ENCODE measurements around the gene D2HGDH. TPM values are rescaled to one million over a fixed set of nuclear protein-coding genes. Genes with fewer than 3 reads are reported as not detected.
"Not testable (repeated sequence)": the region's sequence is repeated elsewhere in the genome, so short reads cannot be mapped to it uniquely, and the experiment has no call there.

The D2HGDH gene
- total RNA-seq, 4 donors from 2014 or later, result 15.9 to 39.6 (median 20.3) TPM

DNA sequence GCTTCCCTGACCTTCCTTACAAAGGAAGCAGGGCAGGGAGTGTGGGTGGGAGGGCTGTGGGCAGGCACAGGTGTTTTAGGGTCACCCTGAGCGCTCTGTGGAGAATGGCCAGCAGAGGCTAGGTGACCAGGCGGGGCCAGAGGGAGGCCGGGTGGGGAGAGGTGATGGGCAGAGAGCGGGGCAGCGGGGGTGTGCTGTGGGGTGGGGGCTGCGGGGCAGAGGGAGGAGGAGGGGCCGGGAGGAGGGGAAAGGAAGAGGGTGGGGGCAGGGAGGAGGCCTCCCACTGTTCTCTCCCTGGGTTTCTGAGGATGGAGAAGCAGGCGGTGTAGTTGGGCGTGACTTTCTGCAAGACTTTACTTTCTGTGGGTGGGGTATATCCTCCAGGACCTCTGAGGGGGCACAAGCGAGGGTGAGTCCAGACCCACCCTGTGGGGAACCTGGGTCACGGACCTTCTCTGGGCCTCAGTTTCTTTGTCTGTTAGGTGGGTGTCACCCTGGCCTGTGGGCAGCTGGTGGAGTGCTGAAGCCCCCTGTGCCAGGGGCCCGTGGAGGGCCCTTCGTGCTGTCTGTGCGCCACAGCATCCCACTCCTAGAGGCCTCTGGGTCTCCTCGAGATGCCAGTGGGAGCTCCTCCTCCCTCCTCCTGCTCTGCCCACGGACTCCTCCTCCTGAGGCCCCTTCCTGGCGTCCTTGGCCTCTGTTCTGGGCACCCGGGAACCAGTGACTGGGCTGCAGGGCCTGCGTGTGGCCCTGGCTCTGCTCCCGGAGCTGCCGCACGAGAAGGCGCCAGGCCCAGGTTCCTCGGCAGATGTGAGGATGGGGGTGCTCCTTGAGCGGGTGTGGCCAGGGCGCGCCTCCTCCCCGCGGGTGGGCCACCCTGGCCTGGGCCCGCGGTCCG, 68.2 kb downstream of the D2HGDH start:
- H3K27me3 ChIP-seq, result peaks cover 0 to 10% (median 8%) of the 10 kb centered on the region in 3 donors
- H3K27ac ChIP-seq, result no peak overlapping the region
- H3K36me3 ChIP-seq, result no peaks in the 10 kb centered on the region
- no peaks in the 10 kb centered on the region for H3K9me3 ChIP-seq
- peak overlapping the region in 1 of 4 donors; percentile 42 for H3K4me3 ChIP-seq
- DNase-seq (peak in 1 of 2 donors; percentile 10), ATAC-seq (no peak)
- peaks cover 7 to 13% of the 10 kb centered on the region in 2 donors for H3K4me1 ChIP-seq
- TF ChIP-seq, protein P1, sequence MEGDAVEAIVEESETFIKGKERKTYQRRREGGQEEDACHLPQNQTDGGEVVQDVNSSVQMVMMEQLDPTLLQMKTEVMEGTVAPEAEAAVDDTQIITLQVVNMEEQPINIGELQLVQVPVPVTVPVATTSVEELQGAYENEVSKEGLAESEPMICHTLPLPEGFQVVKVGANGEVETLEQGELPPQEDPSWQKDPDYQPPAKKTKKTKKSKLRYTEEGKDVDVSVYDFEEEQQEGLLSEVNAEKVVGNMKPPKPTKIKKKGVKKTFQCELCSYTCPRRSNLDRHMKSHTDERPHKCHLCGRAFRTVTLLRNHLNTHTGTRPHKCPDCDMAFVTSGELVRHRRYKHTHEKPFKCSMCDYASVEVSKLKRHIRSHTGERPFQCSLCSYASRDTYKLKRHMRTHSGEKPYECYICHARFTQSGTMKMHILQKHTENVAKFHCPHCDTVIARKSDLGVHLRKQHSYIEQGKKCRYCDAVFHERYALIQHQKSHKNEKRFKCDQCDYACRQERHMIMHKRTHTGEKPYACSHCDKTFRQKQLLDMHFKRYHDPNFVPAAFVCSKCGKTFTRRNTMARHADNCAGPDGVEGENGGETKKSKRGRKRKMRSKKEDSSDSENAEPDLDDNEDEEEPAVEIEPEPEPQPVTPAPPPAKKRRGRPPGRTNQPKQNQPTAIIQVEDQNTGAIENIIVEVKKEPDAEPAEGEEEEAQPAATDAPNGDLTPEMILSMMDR (IDR thresholded peaks at IDR 0.05 in 4 of 5, conservative IDR thresholded peaks at IDR 0.05 in 1 of 5), result no peak
- no peak for TF ChIP-seq POLR2A (IDR thresholded peaks at IDR 0.05)
- intact Hi-C loops (cut with DNase I; ENCODE audit: low total_unique reads) (no loop called here), in situ Hi-C loops (cut with MboI; ENCODE audit: low sequenced_read_pairs in 4 of 4) (no loop called here)

DNA sequence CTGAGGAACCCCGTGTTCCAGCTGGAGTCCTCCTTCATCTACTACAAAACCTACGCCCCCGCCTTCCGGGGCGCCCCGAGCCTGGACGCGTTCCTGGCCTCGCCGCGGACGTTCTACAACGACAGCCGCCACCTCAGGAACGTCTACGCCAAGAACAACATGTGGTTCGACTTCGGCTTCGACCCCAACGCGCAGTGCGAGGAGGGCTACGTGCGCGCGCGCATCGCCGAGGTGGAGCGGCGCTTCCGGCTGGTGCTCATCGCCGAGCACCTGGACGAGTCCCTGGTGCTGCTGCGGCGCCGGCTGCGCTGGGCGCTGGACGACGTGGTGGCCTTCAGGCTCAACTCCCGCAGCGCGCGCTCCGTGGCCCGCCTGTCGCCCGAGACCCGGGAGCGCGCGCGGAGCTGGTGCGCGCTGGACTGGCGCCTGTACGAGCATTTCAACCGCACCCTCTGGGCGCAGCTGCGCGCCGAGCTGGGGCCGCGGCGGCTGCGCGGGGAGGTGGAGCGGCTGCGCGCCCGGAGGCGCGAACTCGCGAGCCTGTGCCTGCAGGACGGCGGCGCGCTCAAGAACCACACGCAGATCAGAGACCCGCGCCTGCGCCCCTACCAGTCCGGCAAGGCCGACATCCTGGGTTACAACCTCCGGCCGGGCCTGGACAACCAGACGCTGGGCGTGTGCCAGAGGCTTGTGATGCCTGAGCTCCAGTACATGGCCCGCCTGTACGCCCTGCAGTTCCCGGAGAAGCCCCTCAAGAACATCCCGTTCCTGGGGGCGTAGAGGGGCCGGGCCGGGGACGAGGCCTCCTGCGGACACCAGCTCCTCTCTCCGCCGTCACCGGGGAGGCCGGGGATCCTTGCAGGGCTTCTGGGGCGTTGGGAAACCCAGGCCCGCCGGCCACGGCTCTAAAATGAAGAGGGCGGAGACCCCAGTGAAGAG, 69.2 kb downstream of the D2HGDH start:
- Histone ChIP-seq H3K27me3 (peaks cover 0 to 10% (median 8%) of the 10 kb centered on the region in 3 donors), H3K4me3 (peak overlapping the region; percentile 42 to 52 (median 45)), H3K27ac (peak overlapping the region in 2 of 4 donors; percentile 36 to 45), H3K9me3 (no peaks in the 10 kb centered on the region), H3K36me3 (no peaks in the 10 kb centered on the region), H3K4me1 (peaks cover 7 to 13% of the 10 kb centered on the region in 2 donors)
- ATAC-seq (peak; percentile 31 to 47), DNase-seq (peak in 1 of 2 donors; percentile 49)
- TF ChIP-seq, protein P1 (IDR thresholded peaks at IDR 0.05 in 4 of 5, conservative IDR thresholded peaks at IDR 0.05 in 1 of 5), result no peak
- TF ChIP-seq POLR2A (IDR thresholded peaks at IDR 0.05), result peak in 1 of 2 donors; percentile 25
- in situ Hi-C loops (cut with MboI; ENCODE audit: low sequenced_read_pairs in 4 of 4) (no loop called here), intact Hi-C loops (cut with DNase I; ENCODE audit: low total_unique reads) (no loop called here)

DNA sequence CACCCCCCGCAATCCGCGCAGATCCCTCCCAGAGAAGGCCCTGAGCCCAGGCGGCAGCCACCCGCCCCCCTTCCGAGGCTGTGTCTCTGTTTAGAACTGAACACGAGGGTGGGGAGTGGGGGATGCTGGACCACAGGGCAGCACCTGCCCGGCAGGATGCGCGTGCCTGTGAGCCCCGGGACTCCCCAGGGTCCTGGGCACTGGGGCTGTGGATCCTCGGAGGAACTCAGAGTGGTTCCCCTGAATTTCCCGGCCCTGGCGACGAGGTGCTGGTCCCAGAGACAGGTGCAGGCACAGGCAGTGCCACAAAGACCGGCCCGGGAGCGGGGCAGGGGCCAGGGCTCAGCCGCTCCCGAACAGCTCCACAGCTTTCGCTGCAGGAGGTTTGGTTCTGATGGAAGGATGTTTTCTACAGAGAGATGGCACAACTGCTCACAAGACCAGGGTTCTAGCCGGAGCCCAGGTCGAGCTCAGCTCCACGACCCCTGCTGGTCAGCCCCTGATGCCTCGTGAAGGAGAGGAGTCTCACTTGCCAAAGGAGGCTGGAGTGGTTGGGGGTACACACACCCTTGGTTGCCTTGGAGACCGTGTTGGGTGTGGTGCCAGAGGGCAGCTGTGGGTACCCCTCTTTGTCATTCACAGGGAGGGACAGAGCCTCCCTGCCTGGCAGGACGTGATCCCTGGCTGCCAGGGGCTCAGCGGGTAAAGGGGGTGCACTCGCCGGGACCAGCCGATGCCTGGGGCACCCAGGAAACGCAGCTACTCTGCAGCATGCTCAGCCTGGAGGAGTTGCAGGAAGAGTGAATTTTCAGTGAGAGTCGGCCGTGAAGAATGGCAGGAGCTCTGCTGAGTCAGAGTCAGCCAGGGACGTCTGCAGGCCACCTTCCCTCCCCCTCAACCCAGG, 70.1 kb downstream of the D2HGDH start:
- peaks cover 7 to 16% of the 10 kb centered on the region in 2 donors for H3K4me1 ChIP-seq
- no peaks in the 10 kb centered on the region for H3K9me3 ChIP-seq
- in situ Hi-C loops (cut with MboI; ENCODE audit: low sequenced_read_pairs in 4 of 4) (no loop called here), intact Hi-C loops (cut with DNase I; ENCODE audit: low total_unique reads) (no loop called here)
- TF ChIP-seq, protein P1 (IDR thresholded peaks at IDR 0.05 in 4 of 5, conservative IDR thresholded peaks at IDR 0.05 in 1 of 5), result no peak
- TF ChIP-seq POLR2A (IDR thresholded peaks at IDR 0.05), result no peak
- peak overlapping the region in 2 of 4 donors; percentile 36 to 45 for H3K27ac ChIP-seq
- DNase-seq (peak in 1 of 2 donors; percentile 18), ATAC-seq (peak in 1 of 2 donors; percentile 7)
- H3K36me3 ChIP-seq, result no peaks in the 10 kb centered on the region
- peaks cover 0 to 10% (median 8%) of the 10 kb centered on the region in 3 donors for H3K27me3 ChIP-seq
- H3K4me3 ChIP-seq, result peak overlapping the region; percentile 42 to 52 (median 45)

DNA sequence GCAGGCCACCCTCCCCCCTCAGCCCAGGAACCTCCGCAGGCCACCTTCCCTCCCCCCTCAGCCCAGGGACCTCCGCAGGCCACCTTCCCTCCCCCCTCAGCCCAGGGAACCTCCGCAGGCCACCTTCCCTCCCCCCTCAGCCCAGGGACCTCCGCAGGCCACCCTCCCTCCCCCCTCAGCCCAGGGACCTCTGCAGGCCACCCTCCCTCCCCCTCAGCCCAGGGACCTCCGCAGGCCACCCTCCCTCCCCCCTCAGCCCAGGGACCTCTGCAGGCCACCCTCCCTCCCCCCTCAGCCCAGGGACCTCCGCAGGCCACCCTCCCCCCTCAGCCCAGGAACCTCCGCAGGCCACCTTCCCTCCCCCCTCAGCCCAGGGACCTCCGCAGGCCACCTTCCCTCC, 71.8 kb downstream of the D2HGDH start:
- intact Hi-C loops (cut with DNase I; ENCODE audit: low total_unique reads); H3K9me3 ChIP-seq; in situ Hi-C loops (cut with MboI; ENCODE audit: low sequenced_read_pairs in 4 of 4); ATAC-seq; H3K27me3 ChIP-seq; H3K4me3 ChIP-seq; H3K36me3 ChIP-seq; H3K27ac ChIP-seq; DNase-seq: not testable (repeated sequence)
- peaks cover 7 to 30% of the 10 kb centered on the region in 2 donors for H3K4me1 ChIP-seq
